22Rv1 (cell line): ENCODE results near the gene GRM1.

Experiments used
- H3K27ac ChIP-seq: fragments of 450-650 bp; 2 replicates; pipeline ENCODE4 v1.5.1; 2017
- ZFX ChIP-seq: fragments of 450-650 bp; IDR thresholded peaks from 2 replicates; pipeline ENCODE4 v1.6.1; 2017; ENCODE audit warnings: antibody characterized with exemption, borderline replicate concordance
- TF ChIP-seq, protein P1 (sequence below): fragments of 450-650 bp; IDR thresholded peaks from 2 replicates; pipeline ENCODE4 v1.5.1; 2017; ENCODE audit warnings: mild to moderate bottlenecking

Gene GRM1

DNA sequence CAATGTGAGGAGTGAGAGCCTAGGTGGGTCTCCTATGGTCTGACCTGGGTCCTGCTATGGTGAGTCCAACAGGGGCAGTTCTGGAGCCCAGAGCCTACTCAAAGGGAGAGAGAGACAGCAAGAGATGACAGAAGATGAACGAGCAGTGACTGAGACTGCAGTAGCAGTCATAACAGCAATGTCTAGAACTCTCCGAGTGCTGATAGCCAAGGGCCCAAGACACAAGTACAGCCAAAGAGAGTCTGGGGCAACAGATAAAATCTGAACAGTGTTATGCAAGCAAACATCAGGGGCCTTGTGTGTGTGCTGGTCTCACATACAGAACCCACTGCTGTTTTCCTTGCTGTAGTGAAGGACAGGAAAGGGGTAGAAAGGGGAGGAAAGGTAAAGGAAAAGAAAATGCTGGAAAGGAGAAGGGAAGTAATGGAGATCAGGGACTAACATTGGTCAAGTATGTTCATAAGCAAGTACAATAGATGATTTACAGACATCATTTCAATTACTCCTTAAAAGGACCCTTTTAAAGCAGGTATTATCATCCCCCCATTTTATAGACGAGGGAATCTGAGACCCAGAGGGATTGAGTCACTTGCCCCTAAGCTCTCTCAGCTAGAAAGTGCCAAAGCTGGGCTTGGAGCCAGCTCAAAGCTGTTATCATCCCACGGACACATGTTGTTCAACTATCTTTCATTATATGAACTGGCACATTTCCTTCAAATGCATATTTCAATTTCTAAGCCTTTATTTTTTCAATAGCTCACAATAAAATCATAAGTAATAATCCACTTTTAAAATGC is 332.5 kb downstream of the GRM1 start:
- TF ChIP-seq, protein P1, sequence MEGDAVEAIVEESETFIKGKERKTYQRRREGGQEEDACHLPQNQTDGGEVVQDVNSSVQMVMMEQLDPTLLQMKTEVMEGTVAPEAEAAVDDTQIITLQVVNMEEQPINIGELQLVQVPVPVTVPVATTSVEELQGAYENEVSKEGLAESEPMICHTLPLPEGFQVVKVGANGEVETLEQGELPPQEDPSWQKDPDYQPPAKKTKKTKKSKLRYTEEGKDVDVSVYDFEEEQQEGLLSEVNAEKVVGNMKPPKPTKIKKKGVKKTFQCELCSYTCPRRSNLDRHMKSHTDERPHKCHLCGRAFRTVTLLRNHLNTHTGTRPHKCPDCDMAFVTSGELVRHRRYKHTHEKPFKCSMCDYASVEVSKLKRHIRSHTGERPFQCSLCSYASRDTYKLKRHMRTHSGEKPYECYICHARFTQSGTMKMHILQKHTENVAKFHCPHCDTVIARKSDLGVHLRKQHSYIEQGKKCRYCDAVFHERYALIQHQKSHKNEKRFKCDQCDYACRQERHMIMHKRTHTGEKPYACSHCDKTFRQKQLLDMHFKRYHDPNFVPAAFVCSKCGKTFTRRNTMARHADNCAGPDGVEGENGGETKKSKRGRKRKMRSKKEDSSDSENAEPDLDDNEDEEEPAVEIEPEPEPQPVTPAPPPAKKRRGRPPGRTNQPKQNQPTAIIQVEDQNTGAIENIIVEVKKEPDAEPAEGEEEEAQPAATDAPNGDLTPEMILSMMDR: no peak
- no peak for TF ChIP-seq ZFX
- H3K27ac ChIP-seq: no peak overlapping the region

DNA sequence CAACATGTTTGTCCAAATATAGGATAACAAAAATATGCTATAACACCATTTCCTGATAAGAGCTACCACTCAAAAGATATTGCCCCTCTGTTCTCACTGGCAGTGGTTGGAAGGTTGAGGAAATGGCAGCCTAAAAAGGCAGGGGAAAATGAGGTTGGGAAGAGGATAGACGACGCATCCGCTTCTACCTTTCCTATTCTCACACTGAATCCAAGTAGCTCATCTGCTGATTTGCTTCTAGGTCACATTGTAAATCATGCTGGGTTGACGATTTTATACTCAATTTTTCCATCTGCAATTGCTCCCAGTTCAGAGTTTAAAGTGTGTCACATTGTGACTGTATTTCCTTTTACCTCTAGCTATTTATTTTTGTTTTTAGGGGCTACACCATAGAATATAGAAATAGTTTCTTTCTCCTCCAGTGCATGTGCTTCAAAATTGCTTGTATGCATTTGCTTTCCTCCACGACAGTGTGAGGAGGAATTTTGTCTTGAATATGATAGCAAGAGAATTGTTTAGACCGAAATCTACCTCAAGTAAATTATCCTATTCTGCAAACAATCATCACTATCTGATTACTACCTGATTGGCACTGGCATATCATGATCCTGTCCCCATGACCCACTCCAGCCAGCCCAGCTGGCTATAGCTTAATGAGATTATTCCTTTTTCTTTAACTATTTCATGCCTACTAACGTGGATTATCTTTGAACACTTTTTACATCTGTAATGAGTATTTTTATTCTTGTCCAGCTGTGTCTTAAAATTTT is 335.2 kb downstream of the GRM1 start:
- H3K27ac ChIP-seq: no peak overlapping the region
- TF ChIP-seq, protein P1: no peak
- no peak for TF ChIP-seq ZFX

DNA sequence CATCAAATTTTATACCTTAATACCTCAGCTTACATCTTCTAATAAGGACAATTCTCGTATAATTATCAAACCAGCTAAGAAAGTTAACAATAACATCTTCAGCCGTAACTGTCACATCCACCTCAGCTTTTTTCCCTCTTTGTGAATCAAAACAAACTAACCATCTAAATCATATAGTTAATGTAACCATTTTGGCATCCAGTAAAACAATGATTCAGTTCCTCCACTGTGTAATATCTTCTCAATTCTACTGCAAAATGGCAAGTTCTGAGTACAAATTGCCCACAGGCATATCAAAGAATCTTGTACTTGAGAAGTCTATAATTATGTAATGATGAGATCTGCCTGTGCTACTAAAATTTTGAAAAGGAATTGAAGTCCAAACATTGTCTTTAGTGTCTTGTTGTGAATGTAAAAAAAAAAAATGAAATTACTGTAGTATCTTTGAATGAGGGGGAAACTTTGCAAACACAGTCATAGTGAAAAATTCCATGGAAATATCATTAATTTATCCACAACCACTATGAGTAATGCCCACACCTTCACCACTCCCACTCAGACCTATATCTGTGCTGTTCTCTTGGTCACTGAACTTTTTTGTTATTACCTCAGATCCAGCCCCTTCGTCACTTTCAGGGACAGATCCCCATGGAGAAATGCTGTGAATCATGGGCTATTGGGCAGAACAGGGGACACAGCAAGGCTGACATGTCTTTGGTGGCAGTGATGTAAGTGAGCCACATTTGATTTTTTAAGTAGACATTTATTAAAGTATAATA is 336.1 kb downstream of the GRM1 start:
- TF ChIP-seq, protein P1: no peak
- TF ChIP-seq ZFX: no peak
- H3K27ac ChIP-seq: no peak overlapping the region

DNA sequence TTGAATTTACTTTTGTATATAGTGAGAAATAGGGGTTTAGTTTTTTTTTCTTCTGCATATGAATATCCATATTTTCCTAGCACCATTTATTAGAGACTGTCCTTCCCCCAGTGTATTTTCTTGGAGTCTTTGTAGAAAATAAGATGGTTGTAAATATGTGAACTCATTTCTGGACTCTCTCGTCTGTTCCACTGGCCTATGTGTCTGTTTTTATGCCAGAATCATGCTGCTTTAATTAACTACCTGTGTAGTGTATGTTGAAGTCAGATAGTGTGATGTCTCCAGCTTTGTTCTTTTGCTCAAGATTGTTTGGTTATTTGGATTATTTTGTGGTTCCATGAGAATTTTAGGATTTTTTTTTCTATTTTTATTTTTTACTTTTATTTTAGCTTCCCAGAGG is 338.2 kb downstream of the GRM1 start:
- H3K27ac ChIP-seq: no peak overlapping the region
- TF ChIP-seq, protein P1: no peak
- no peak for TF ChIP-seq ZFX

DNA sequence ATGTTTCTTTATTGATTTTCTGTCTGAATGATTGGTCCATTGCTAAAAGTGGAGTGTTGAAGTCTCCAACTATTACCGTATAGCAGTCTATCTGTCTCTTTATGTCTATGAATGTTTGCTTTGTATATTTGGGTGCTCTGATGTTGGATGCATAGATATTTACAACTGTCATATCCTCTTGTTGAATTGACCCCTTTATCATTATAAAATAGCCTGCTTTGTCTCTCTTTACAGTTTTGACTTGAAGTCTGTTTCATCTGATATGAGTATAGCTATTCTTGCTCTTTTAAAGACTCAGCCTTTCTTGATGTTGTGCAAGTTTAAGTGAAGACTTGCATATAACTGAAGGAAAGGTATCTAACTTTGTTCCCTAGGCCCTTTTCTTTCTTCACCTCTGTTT is 341.0 kb downstream of the GRM1 start:
- no peak for TF ChIP-seq ZFX
- TF ChIP-seq, protein P1: no peak

DNA sequence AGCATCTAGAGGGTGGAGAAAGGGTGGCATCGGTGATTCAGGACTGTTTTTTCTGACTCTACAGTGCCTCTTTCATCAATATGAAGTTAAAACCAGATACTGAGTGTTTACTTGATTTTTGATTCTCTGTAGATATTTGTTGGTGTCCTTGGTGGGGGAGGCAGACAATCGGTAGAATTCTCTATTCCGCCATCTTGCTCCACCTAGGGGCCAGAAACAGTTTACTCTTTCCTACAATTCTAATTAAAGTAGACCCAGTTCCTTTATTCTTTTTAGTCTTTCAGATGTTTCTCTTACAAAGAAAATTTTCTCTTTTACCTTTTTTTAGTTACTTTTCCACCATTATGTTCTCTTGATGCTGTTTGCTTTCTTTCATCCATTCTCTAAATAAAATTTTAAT is 352.6 kb downstream of the GRM1 start:
- TF ChIP-seq, protein P1: peak; percentile 46
- no peak for TF ChIP-seq ZFX
- H3K27ac ChIP-seq: no peak overlapping the region

More for the DNA sequence above, 341.0 kb downstream of the GRM1 start:
- no peak overlapping the region for H3K27ac ChIP-seq
